IMR-90 (cell line): ENCODE results near the gene ZNF593OS. TPM values are rescaled to one million over a fixed set of nuclear protein-coding genes. Genes with fewer than 3 reads are reported as not detected.

ENCODE experiments used
- ATAC-seq: fragments of 200-7000 bp; cut with Tn5 transposase; 2 replicates; pipeline ENCODE4 v1.9.1; 2020; ENCODE audit warnings: low read depth, mild to moderate bottlenecking, moderate library complexity
- BruUV-seq: library from RNA; stranded (reverse); fragments of 400-500 nt; replicated peaks from 2 replicates; lab custom pipeline; 2021; lab: Mats Ljungman, UMichigan
- CTCF ChIA-PET: fragments of 300-600 bp; formaldehyde crosslinking; extraction: SDS; loops from one replicate; lab custom pipeline; 2021; ENCODE audit warnings: antibody characterized with exemption; lab: Yijun Ruan, JAX
- POLR2A ChIA-PET: fragments of 300-600 bp; sonication (Branson Sonifier 250); formaldehyde crosslinking; loops from one replicate; lab custom pipeline; 2022; ENCODE audit warnings: antibody characterized with exemption; ENCODE audit not compliant: unreplicated experiment; lab: Charles Lee
- DNase-seq: peaks from one replicate; pipeline ENCODE4 v3.0.0; 2013
- H2AFZ ChIP-seq: replicated peaks from 2 replicates; pipeline ENCODE3; 2013; ENCODE audit warnings: low read length, mild to moderate bottlenecking; ENCODE audit not compliant: poor library complexity
- H2AK5ac ChIP-seq: 2 replicates; pipeline ENCODE4 v1.6.1; 2013; ENCODE audit warnings: low read depth, low read length, inconsistent platforms
- H2AK9ac ChIP-seq: replicated peaks from 2 replicates; pipeline ENCODE3; 2013; ENCODE audit warnings: mild to moderate bottlenecking, low read depth, low read length, moderate library complexity; ENCODE audit not compliant: poor library complexity
- H2BK120ac ChIP-seq: 2 replicates; pipeline ENCODE4 v1.6.1; 2013; ENCODE audit warnings: low read depth, low read length, inconsistent platforms
- H2BK15ac ChIP-seq: 3 replicates; pipeline ENCODE4 v1.6.1; 2013; ENCODE audit warnings: low read depth, low read length, inconsistent platforms
- H2BK20ac ChIP-seq: 2 replicates; pipeline ENCODE4 v1.6.1; 2013; ENCODE audit warnings: low read depth, mild to moderate bottlenecking, inconsistent platforms, low read length, moderate library complexity
- H2BK5ac ChIP-seq: 2 replicates; pipeline ENCODE4 v1.6.1; 2013; ENCODE audit warnings: mild to moderate bottlenecking, low read depth, low read length, inconsistent platforms; ENCODE audit not compliant: poor library complexity, severe bottlenecking
- H3K14ac ChIP-seq: replicated peaks from 2 replicates; pipeline ENCODE4 v1.6.1; 2013; ENCODE audit warnings: low read depth, low read length, inconsistent platforms
- H3K18ac ChIP-seq: 2 replicates; pipeline ENCODE4 v1.6.1; 2013; ENCODE audit warnings: low read depth, low read length, control low read depth
- H3K23ac ChIP-seq: 2 replicates; pipeline ENCODE4 v1.6.1; 2013; ENCODE audit warnings: low read depth, low read length, inconsistent platforms
- H3K27ac ChIP-seq: 2 replicates; pipeline ENCODE4 v1.5.1; 2013; ENCODE audit warnings: mild to moderate bottlenecking, control low read depth, low read length; ENCODE audit not compliant: insufficient read depth
- H3K27me3 ChIP-seq: 2 replicates; pipeline ENCODE4 v1.6.1; 2013; ENCODE audit warnings: low read length; ENCODE audit not compliant: control insufficient read depth, insufficient read depth
- H3K36me3 ChIP-seq: 2 replicates; pipeline ENCODE4 v1.6.1; 2013; ENCODE audit warnings: low read length, mixed read lengths; ENCODE audit not compliant: control insufficient read depth, insufficient read depth
- H3K4ac ChIP-seq: 2 replicates; pipeline ENCODE4 v1.6.1; 2013; ENCODE audit warnings: low read depth, low read length, inconsistent platforms
- H3K4me1 ChIP-seq: 2 replicates; pipeline ENCODE4 v1.6.1; 2013; ENCODE audit warnings: low read length, mixed read lengths; ENCODE audit not compliant: control insufficient read depth, insufficient read depth
- H3K4me2 ChIP-seq: 2 replicates; pipeline ENCODE4 v1.6.1; 2013; ENCODE audit warnings: low read depth, mild to moderate bottlenecking, control low read depth, low read length, moderate library complexity
- H3K4me3 ChIP-seq: 2 replicates; pipeline ENCODE4 v1.5.1; 2013; ENCODE audit warnings: low read depth, mild to moderate bottlenecking, control low read depth, low read length, moderate library complexity; ENCODE audit not compliant: insufficient read depth
- H3K56ac ChIP-seq: 2 replicates; pipeline ENCODE4 v1.6.1; 2013; ENCODE audit warnings: low read length, inconsistent platforms; ENCODE audit not compliant: insufficient read depth; ENCODE audit errors: extremely low read depth
- H3K79me1 ChIP-seq, 2 experiments: 2 replicates each; pipeline ENCODE4 v1.6.1; 2013; ENCODE audit warnings: low read length in 2 of 2, inconsistent platforms in 1 of 2, low read depth in 1 of 2
- H3K9ac ChIP-seq: 2 replicates; pipeline ENCODE4 v1.6.1; 2013; ENCODE audit warnings: low read depth, low read length, control low read depth
- H3K9me1 ChIP-seq: 2 replicates; pipeline ENCODE4 v1.6.1; 2013; ENCODE audit warnings: low read length, inconsistent platforms; ENCODE audit not compliant: insufficient read depth
- H3K9me3 ChIP-seq: 2 replicates; pipeline ENCODE4 v1.6.1; 2013; ENCODE audit warnings: low read length; ENCODE audit not compliant: control insufficient read depth, insufficient read depth
- H4K20me1 ChIP-seq: 2 replicates; pipeline ENCODE4 v1.6.1; 2013; ENCODE audit warnings: low read length, inconsistent platforms; ENCODE audit not compliant: insufficient read depth
- H4K5ac ChIP-seq: 2 replicates; pipeline ENCODE4 v1.6.1; 2013; ENCODE audit warnings: mild to moderate bottlenecking, low read depth, low read length, control low read depth
- H4K8ac ChIP-seq, 2 experiments: 2 replicates each; pipeline ENCODE4 v1.6.1; 2013; ENCODE audit warnings: low read depth in 2 of 2, low read length in 2 of 2, control low read depth in 1 of 2, inconsistent platforms in 1 of 2
- H4K91ac ChIP-seq: 2 replicates; pipeline ENCODE4 v1.6.1; 2013; ENCODE audit warnings: low read depth, low read length, inconsistent platforms; ENCODE audit not compliant: insufficient read depth
- BHLHE40 ChIP-seq: fragments of 150-350 bp; IDR thresholded peaks from 2 replicates; pipeline ENCODE4 v1.6.1; 2016; ENCODE audit warnings: mild to moderate bottlenecking, low read depth, low read length
- FOS ChIP-seq: fragments of 150-350 bp; IDR thresholded peaks from 2 replicates; pipeline ENCODE4 v1.6.1; 2016; ENCODE audit warnings: low read depth, low read length
- MAFK ChIP-seq: IDR thresholded peaks from 2 replicates; pipeline ENCODE4 v1.6.1; 2012; ENCODE audit warnings: low read depth, low read length, improper control_type of control experiment
- MXI1 ChIP-seq: IDR thresholded peaks from 2 replicates; pipeline ENCODE4 v1.6.1; 2012; ENCODE audit warnings: low read depth, mild to moderate bottlenecking, low read length, moderate library complexity, borderline replicate concordance
- NFE2L2 ChIP-seq: fragments of 150-350 bp; IDR thresholded peaks from 2 replicates; pipeline ENCODE4 v1.6.1; 2016; ENCODE audit warnings: low read depth, mild to moderate bottlenecking, low read length
- POLR2A ChIP-seq: IDR thresholded peaks from 2 replicates; pipeline ENCODE4 v1.6.1; 2012; ENCODE audit warnings: mild to moderate bottlenecking, low read depth, low read length
- RAD21 ChIP-seq: IDR thresholded peaks from 2 replicates; pipeline ENCODE4 v1.6.1; 2012; ENCODE audit warnings: low read length, improper control_type of control experiment
- RFX5 ChIP-seq: IDR thresholded peaks from 2 replicates; pipeline ENCODE4 v1.8.0; 2012; ENCODE audit warnings: low read depth, mild to moderate bottlenecking, low read length, moderate library complexity
- SMC3 ChIP-seq: fragments of 150-350 bp; IDR thresholded peaks from 2 replicates; pipeline ENCODE4 v1.6.1; 2016; ENCODE audit warnings: low read depth, mild to moderate bottlenecking, antibody characterized with exemption, low read length, moderate library complexity
- WGBS, 2 experiments: methylation state at CpG; one replicate each; pipeline versions ENCODE4 v1.1.5 to v1.1.7; 2013; ENCODE audit warnings: missing lambda C conversion rate in 2 of 2; ENCODE audit not compliant: insufficient read length in 1 of 2; ENCODE audit errors: extremely low coverage in 2 of 2; 5-methylcytosine and 5-hydroxymethylcytosine counted together
- dilution Hi-C: fragments of 300-500 bp; cut with HindIII; formaldehyde crosslinking; loops from one replicate; pipeline ENCODE4 v1.14.3; 2018; ENCODE audit warnings: low sequenced_read_pairs; ENCODE audit not compliant: unreplicated experiment
- in situ Hi-C: fragments of 300-500 bp; cut with MboI; formaldehyde crosslinking; loops from 3 replicates; pipeline ENCODE4 v1.14.3; 2019; ENCODE audit warnings: low sequenced_read_pairs, inconsistent platforms, mixed read lengths
- intact Hi-C: fragments of 100-400 bp; cut with micrococcal nuclease; formaldehyde crosslinking; loops from 2 replicates; pipeline ENCODE4 v1.10.0; 2022
- polyA plus RNA-seq, 3 experiments: library from polyadenylated mRNA; depleted of rRNA; stranded (reverse); fragments of >200 nt; gene quantifications; 2 replicates each; pipeline ENCODE4 v1.2.3, GENCODE V29; 2012; ENCODE audit warnings: low replicate concordance in 1 of 3
- total RNA-seq: library from RNA; depleted of rRNA; stranded (reverse); fragments of >200 nt; gene quantifications from 2 replicates; pipeline ENCODE4 v1.2.3, GENCODE V29; 2012
- TF ChIP-seq, protein P1 (sequence below): fragments of 150-350 bp; IDR thresholded peaks from 2 replicates; pipeline ENCODE4 v1.6.1; 2016; ENCODE audit warnings: low read depth, mild to moderate bottlenecking, low read length, moderate library complexity, borderline replicate concordance
- TF ChIP-seq, protein P2 (sequence below): conservative IDR thresholded peaks from 2 replicates; pipeline ENCODE4 v1.5.1; 2012; ENCODE audit warnings: mild to moderate bottlenecking, low read depth, low read length, improper control_type of control experiment

ZNF593OS gene
- total and polyA plus RNA-seq, 2 of the 4 experiments (the other 2 are of a cell fraction), result not detected

DNA sequence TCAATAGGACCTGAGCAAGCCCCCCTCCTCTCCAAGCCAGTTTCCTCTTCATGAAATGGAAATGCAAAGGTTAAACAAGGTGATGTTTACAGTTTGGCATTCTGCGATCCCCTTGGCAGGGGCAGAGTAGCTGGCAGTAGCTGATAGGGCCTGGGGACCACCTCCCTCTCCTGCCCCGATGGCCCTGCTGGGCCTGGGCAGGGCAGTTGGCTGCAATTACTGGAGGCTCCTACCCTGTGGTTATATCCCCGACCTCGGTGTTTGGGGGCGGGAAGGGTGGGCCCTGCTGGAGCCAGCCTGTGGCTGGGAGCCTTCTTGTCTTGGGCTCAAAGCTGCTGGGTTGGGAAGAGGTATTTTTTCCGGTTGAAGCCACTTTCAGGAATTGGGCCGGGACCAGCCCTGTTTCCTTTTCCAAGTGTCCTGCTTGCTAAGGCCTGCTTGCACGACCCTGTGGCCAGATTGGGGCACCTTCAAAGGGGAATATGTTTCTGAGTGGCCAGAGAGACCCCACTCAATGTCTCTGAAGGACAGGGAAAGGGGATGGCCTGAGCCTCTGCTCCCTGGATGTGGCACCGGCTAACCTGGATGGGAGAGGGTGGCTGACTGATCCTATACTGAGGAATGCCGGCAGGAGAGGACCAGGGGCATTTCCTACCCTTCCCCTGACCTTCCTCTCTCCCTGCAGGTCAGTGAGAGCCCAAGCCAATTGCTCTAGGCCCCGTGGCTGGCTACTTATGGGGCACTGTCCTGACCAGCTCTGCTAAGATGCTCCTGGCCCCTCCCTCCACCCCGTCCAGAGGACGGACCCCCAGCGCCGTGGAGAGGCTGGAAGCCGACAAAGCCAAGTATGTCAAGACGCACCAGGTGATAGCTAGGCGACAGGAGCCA lies 10.9 kb downstream of the ZNF593OS start:
- no peak overlapping the region for H3K14ac ChIP-seq
- no peak overlapping the region for H2BK15ac ChIP-seq
- no peak overlapping the region for H3K23ac ChIP-seq
- peaks cover 4% of the 10 kb centered on the region for H3K4me1 ChIP-seq
- no peaks in the 10 kb centered on the region for H3K36me3 ChIP-seq
- H3K27ac ChIP-seq, result no peak overlapping the region
- H3K18ac ChIP-seq, result no peak overlapping the region
- H3K56ac ChIP-seq, result no peak overlapping the region
- no peaks in the 10 kb centered on the region for H3K79me1 ChIP-seq
- H2AK9ac ChIP-seq, result no peak overlapping the region
- H4K91ac ChIP-seq, result no peak overlapping the region
- H2AFZ ChIP-seq, result peak overlapping the region; percentile 89
- H2BK120ac ChIP-seq, result no peak overlapping the region
- H3K4ac ChIP-seq, result no peak overlapping the region
- H3K4me2 ChIP-seq, result peak overlapping the region; percentile 54
- H3K27me3 ChIP-seq, result peaks cover 40% of the 10 kb centered on the region; the same call in 1 of the 2 replicates
- no peak overlapping the region for H4K8ac ChIP-seq
- ChIA-PET POLR2A (no interaction called here), CTCF (interaction anchor here (0.5 kb wide), 1 partner anchor 139 kb away, joined by 3 read pairs; no protein-coding TSS in a partner anchor)
- in situ Hi-C loops (no loop called here), dilution Hi-C loops (no loop called here), intact Hi-C loops (no loop called here)
- no peak overlapping the region for H4K5ac ChIP-seq
- no peak overlapping the region for H2AK5ac ChIP-seq
- H3K9ac ChIP-seq, result no peak overlapping the region
- no peaks in the 10 kb centered on the region for H3K9me1 ChIP-seq
- ATAC-seq, result no peak
- no peak for TF ChIP-seq RFX5
- TF ChIP-seq MAFK, result no peak
- TF ChIP-seq, protein P1, sequence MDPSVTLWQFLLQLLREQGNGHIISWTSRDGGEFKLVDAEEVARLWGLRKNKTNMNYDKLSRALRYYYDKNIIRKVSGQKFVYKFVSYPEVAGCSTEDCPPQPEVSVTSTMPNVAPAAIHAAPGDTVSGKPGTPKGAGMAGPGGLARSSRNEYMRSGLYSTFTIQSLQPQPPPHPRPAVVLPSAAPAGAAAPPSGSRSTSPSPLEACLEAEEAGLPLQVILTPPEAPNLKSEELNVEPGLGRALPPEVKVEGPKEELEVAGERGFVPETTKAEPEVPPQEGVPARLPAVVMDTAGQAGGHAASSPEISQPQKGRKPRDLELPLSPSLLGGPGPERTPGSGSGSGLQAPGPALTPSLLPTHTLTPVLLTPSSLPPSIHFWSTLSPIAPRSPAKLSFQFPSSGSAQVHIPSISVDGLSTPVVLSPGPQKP, result no peak
- no peak for TF ChIP-seq MXI1
- TF ChIP-seq, protein P2, sequence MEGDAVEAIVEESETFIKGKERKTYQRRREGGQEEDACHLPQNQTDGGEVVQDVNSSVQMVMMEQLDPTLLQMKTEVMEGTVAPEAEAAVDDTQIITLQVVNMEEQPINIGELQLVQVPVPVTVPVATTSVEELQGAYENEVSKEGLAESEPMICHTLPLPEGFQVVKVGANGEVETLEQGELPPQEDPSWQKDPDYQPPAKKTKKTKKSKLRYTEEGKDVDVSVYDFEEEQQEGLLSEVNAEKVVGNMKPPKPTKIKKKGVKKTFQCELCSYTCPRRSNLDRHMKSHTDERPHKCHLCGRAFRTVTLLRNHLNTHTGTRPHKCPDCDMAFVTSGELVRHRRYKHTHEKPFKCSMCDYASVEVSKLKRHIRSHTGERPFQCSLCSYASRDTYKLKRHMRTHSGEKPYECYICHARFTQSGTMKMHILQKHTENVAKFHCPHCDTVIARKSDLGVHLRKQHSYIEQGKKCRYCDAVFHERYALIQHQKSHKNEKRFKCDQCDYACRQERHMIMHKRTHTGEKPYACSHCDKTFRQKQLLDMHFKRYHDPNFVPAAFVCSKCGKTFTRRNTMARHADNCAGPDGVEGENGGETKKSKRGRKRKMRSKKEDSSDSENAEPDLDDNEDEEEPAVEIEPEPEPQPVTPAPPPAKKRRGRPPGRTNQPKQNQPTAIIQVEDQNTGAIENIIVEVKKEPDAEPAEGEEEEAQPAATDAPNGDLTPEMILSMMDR, result no peak
- no peak for TF ChIP-seq FOS
- no peak for TF ChIP-seq RAD21
- TF ChIP-seq BHLHE40, result no peak
- TF ChIP-seq SMC3, result no peak
- no peak for TF ChIP-seq NFE2L2
- TF ChIP-seq POLR2A, result no peak
- WGBS, 2 experiments, result 28% methylated on average over 4 of the region's 18 CpGs; no CpG with 5 or more reads in 1 of the 2 experiments
- no peaks in the 10 kb centered on the region for H3K9me3 ChIP-seq
- H2BK20ac ChIP-seq, result no peak overlapping the region
- H4K20me1 ChIP-seq, result no peaks in the 10 kb centered on the region
- 0 out of 2 replicates have a peak overlapping the region, but pooled peaks have one; percentile 41 for H3K4me3 ChIP-seq
- H2BK5ac ChIP-seq, result no peak overlapping the region
- BruUV-seq, result no TSS peak
- DNase-seq, result no peak
